Measurements from ENCODE around the gene WDR36.

GRCh38 chr5:111107371-111107770 is 15.2 kb downstream of the WDR36 start:
- TF ChIP-seq POLR2A (IDR thresholded peaks at IDR 0.05) = no peak
- TF ChIP-seq, protein P1, sequence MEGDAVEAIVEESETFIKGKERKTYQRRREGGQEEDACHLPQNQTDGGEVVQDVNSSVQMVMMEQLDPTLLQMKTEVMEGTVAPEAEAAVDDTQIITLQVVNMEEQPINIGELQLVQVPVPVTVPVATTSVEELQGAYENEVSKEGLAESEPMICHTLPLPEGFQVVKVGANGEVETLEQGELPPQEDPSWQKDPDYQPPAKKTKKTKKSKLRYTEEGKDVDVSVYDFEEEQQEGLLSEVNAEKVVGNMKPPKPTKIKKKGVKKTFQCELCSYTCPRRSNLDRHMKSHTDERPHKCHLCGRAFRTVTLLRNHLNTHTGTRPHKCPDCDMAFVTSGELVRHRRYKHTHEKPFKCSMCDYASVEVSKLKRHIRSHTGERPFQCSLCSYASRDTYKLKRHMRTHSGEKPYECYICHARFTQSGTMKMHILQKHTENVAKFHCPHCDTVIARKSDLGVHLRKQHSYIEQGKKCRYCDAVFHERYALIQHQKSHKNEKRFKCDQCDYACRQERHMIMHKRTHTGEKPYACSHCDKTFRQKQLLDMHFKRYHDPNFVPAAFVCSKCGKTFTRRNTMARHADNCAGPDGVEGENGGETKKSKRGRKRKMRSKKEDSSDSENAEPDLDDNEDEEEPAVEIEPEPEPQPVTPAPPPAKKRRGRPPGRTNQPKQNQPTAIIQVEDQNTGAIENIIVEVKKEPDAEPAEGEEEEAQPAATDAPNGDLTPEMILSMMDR (IDR thresholded peaks at IDR 0.05) = no peak
